ENCODE measurements around the gene BOC. TPM values are rescaled to one million over a fixed set of nuclear protein-coding genes. Genes with fewer than 3 reads are reported as not detected.

The BOC gene, protein sequence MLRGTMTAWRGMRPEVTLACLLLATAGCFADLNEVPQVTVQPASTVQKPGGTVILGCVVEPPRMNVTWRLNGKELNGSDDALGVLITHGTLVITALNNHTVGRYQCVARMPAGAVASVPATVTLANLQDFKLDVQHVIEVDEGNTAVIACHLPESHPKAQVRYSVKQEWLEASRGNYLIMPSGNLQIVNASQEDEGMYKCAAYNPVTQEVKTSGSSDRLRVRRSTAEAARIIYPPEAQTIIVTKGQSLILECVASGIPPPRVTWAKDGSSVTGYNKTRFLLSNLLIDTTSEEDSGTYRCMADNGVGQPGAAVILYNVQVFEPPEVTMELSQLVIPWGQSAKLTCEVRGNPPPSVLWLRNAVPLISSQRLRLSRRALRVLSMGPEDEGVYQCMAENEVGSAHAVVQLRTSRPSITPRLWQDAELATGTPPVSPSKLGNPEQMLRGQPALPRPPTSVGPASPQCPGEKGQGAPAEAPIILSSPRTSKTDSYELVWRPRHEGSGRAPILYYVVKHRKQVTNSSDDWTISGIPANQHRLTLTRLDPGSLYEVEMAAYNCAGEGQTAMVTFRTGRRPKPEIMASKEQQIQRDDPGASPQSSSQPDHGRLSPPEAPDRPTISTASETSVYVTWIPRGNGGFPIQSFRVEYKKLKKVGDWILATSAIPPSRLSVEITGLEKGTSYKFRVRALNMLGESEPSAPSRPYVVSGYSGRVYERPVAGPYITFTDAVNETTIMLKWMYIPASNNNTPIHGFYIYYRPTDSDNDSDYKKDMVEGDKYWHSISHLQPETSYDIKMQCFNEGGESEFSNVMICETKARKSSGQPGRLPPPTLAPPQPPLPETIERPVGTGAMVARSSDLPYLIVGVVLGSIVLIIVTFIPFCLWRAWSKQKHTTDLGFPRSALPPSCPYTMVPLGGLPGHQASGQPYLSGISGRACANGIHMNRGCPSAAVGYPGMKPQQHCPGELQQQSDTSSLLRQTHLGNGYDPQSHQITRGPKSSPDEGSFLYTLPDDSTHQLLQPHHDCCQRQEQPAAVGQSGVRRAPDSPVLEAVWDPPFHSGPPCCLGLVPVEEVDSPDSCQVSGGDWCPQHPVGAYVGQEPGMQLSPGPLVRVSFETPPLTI
- 1 to 10 TPM; 1.9 to 9.8 TPM for total RNA-seq

- no peak for TF ChIP-seq CTCF (IDR thresholded peaks at IDR 0.05)
- Histone ChIP-seq H3K27me3 (peaks cover 18% of the 10 kb centered on the region), H3K36me3 (no peaks in the 10 kb centered on the region), H3K9ac (ENCODE audit: low read depth in 2 of 2, low read length in 2 of 2) (peak within 1 kb of the TSS; percentile 61 to 70), H3K9me3 (no peaks in the 10 kb centered on the region), H3K4me1 (no peaks in the 10 kb centered on the region), H3K27ac (peak within 1 kb of the TSS; percentile 66), H3K4me3 (peak within 1 kb of the TSS; percentile 47)
- DNase-seq, result peak; percentile 20
- intact Hi-C loops (cut with DNase I), result no loop called here
Observed at GRCh38 chr3:113211330-113212149, at the start of gene BOC. Gene BOC (plus strand): TSS chr3:113211557. CDS start chr3:113249803, 38,246 bp downstream.

DNA sequence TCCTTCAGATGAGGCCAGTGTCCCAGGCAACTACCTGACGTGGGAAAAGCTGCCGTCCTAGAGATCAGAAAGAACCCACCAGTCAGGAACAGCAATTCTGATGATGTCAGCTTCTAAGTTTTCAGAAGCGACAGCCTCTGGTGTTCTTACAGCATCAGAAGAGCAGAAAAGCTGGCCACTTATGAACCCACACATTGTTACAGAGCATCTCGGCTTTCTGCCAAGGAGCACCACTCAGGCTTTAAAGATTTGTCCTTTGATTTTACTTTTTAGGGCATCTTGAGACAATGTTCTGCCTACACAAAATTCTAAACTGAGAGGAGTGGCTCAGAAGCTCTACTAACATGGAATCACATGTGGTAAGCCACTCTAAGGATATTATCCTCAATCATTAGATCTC lies 49.7 kb upstream of the BOC start:
- no peak for TF ChIP-seq CTCF (IDR thresholded peaks at IDR 0.05)
- intact Hi-C loops (cut with DNase I), result no loop called here
- no peak for DNase-seq
- Histone ChIP-seq H3K27ac (no peak overlapping the region), H3K9me3 (no peaks in the 10 kb centered on the region), H3K27me3 (no peaks in the 10 kb centered on the region), H3K4me1 (no peaks in the 10 kb centered on the region), H3K4me3 (no peak overlapping the region), H3K9ac (ENCODE audit: low read depth in 2 of 2, low read length in 2 of 2) (no peak overlapping the region), H3K36me3 (no peaks in the 10 kb centered on the region)

GRCh38 chr3:113163152-113163551 lies 48.2 kb upstream of the BOC start:
- H3K27me3 ChIP-seq, result no peaks in the 10 kb centered on the region
- intact Hi-C loops (cut with DNase I), result no loop called here
- DNase-seq, result no peak

DNA sequence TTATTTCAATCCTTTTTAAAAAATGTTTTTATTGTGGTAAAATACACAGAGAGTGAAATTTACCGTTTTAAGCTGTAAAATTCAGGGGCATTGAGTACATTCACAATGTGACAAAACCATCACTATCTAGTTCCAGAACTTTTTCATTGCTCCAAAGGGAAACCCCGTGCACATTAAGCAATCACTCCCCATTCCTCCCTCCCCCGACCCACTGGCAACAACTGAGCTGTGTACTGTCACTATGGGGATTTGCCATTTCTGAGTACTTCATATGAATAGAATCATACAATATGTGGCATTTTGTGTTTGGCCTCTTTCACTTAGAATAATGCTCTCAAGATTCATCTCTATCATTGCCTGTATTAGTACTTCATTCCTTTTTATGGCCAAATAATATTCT lies 45.5 kb upstream of the BOC start:
- H3K9ac ChIP-seq (ENCODE audit: low read depth in 2 of 2, low read length in 2 of 2), result no peak overlapping the region
- H3K27ac ChIP-seq, result no peak overlapping the region
- TF ChIP-seq CTCF (IDR thresholded peaks at IDR 0.05), result no peak
- no peaks in the 10 kb centered on the region for H3K27me3 ChIP-seq
- no peak for DNase-seq
- no peaks in the 10 kb centered on the region for H3K9me3 ChIP-seq
- H3K36me3 ChIP-seq, result no peaks in the 10 kb centered on the region
- H3K4me1 ChIP-seq, result no peaks in the 10 kb centered on the region
- intact Hi-C loops (cut with DNase I), result no loop called here
- no peak overlapping the region for H3K4me3 ChIP-seq

More at GRCh38 chr3:113163152-113163551, 48.2 kb upstream of the BOC start:
- no peaks in the 10 kb centered on the region for H3K9me3 ChIP-seq
- H3K27ac ChIP-seq, result no peak overlapping the region
- H3K9ac ChIP-seq (ENCODE audit: low read depth in 2 of 2, low read length in 2 of 2), result no peak overlapping the region
- no peak overlapping the region for H3K4me3 ChIP-seq
- TF ChIP-seq CTCF (IDR thresholded peaks at IDR 0.05), result no peak
- H3K36me3 ChIP-seq, result no peaks in the 10 kb centered on the region
- no peaks in the 10 kb centered on the region for H3K4me1 ChIP-seq

DNA sequence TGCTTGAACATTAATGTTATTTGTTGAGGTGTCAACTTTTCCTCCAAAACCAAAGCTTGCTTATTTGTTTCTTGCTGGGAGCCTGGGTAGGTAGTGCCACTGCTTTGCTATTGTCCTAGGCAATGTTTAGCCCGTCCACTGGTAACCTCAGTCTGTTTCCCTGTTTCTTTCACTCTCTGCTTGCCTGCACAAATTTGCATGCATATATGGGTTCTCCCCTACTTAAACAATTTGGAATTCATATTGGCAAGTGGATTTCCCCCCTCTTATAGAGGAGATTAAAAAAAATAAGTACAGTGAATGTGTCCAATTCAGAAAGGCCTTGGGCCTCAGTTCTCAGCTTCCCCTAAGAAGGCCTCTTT lies 45.0 kb upstream of the BOC start:
- H3K27ac ChIP-seq, result no peak overlapping the region
- intact Hi-C loops (cut with DNase I), result no loop called here
- H3K4me1 ChIP-seq, result no peaks in the 10 kb centered on the region
- H3K9ac ChIP-seq (ENCODE audit: low read depth in 2 of 2, low read length in 2 of 2), result no peak overlapping the region
- H3K9me3 ChIP-seq, result no peaks in the 10 kb centered on the region
- H3K4me3 ChIP-seq, result no peak overlapping the region
- no peaks in the 10 kb centered on the region for H3K36me3 ChIP-seq
- DNase-seq, result no peak
- TF ChIP-seq CTCF (IDR thresholded peaks at IDR 0.05), result no peak
- no peaks in the 10 kb centered on the region for H3K27me3 ChIP-seq

All from colonic mucosa (tissue), 4 donors.